NCI-H187 (cell line): Measurements from ENCODE around the gene MFSD12.
A peak's percentile ranks its signal among the peaks of the same experiment; 100 is the strongest.
"Not testable (repeated sequence)": the region's sequence is repeated elsewhere in the genome, so short reads cannot be mapped to it uniquely, and the experiment has no call there.

Experiments used
- DNase-seq, 2 experiments: peaks; one replicate each; lab custom pipeline; 2025; lab: John Stamatoyannopoulos, UW

MFSD12 gene

DNA sequence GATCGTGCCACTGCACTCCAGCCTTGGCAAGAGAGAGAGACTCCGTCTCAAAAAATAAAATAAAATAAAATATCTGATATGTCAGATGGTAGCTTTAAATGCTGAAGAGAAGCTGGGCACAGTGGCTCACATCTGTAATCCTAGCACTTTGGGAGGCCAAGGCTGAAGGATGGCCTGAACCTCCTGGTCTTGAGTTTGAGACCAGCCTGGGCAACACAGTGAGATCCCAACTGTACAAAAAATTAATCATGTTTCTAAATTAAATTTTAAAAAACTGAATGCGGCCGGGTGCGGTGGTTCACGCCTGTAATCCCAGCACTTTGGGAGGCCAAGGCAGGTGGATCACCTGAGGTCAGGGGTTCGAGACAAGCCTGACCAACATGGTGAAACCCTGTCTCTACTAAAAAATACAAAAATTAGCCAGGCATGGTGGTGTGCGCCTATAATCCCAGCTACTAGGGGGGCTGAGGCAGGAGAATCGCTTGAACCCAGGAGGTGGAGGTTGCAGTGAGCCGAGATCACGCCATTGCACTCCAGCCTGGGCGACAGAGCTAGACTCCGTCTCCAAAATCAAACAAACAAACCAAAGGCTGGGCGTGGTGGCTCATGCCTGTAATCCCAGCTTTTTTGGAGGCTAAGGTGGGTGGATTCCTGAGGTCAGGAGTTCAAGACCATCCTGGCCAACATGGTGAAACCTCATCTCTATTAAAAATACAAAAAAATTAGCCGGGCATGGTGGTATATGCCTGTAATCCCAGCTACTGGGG is 26.8 kb upstream of the MFSD12 start:
- DNase-seq = not testable (repeated sequence)

DNA sequence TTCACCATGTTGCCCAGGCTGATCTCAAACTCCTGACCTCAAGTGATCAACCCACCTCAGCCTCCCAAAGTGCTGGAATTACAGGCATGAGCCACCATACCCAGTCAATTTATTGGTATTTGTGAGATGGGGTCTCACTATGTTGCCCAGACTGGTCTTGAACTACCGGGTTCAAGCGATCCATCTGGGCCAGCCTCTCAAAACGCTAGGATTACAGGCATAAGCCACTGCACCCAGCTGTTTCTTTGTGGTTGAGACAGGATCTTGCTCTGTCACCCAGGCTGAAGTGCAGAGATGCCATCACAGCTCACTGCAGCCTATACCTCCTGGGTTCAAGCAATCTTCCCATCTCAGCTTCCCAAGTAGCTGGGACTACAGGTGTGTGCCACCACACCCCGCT is 24.4 kb upstream of the MFSD12 start:
- DNase-seq = not testable (repeated sequence)

DNA sequence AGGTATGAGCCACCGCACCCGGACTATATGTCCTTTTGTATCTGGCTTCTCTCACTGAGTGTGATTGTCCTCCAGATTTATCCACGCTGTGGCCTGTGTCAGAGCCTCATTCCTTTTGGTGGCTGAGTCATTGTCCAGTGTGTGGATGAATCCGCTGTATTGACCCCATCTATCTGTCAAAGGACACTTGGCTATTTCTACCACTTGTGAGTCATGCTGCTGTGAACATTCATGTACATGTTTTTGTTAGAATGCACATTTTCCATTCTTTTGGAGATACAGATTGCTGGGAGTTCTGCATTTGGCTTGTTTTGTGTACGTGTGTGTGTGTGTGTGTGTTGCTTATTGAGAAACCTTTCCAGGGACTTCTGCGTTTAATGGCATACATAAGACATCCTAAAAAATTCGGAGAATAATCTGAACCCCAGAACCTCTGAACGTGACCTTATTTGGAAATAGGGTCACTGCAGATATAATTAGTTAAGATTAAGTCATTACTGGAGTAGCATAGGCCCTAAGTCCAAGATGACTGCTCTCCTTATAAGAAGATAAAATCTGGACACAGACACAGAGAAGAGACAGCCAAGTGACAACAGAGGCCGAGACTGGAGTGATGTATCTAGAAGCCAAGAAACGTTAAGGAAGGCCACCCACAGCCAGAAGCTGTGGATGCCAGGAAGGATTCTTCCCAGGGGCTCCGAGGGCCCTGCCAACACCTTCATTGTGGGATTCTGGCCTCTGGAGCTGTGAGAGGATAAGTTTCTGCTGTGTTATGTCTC is 23.0 kb upstream of the MFSD12 start:
- no peak for DNase-seq

DNA sequence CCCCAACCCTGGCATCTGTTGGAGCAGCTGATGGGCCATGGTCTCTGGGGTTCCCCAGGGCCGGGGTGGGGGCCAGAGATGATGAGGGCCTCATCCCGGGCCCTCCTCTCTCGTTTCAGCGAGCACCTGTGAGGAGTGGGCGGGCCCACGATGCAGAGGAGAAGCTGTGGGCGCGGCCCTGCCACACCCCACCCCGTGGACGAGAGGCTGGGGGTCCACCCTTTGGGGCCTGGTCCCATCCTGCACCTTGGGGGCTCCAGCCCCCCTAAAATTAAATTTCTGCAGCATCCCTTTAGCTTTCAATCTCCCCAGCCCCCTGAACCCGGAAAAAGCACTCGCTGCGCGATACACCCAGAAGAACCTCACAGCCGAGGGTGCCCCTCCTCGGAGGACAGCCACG is 21.0 kb upstream of the MFSD12 start:
- no peak for DNase-seq

DNA sequence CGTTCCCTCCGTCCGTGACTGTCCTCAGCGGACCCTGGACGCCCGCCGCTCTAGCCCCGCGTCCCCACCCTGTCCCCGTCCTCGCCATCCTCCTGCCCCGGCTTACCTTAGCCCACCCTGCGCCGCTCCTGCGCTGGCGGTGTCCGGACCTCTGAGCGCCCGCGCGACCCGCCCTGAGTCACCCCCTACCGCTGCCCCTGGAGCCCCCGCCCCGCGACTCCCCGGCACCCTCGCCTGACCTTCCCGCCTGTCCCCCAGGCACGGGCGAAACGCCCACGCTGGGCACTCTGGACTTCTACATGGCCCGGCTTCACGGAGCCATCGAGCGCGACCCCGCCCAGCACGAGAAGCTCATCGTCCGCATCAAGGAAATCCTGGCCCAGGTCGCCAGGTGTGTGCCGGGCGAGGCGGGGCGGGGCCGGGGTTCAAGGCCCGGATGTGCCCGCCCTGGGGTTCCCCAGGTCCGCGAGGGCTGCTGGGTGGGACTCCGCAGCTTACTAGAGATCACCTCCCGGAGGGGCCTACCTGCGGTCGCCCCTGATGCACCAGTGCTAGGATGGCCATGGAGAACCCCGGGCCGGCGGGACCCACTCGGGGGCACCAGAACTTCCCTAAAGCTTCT is 20.4 kb upstream of the MFSD12 start:
- DNase-seq = no peak

DNA sequence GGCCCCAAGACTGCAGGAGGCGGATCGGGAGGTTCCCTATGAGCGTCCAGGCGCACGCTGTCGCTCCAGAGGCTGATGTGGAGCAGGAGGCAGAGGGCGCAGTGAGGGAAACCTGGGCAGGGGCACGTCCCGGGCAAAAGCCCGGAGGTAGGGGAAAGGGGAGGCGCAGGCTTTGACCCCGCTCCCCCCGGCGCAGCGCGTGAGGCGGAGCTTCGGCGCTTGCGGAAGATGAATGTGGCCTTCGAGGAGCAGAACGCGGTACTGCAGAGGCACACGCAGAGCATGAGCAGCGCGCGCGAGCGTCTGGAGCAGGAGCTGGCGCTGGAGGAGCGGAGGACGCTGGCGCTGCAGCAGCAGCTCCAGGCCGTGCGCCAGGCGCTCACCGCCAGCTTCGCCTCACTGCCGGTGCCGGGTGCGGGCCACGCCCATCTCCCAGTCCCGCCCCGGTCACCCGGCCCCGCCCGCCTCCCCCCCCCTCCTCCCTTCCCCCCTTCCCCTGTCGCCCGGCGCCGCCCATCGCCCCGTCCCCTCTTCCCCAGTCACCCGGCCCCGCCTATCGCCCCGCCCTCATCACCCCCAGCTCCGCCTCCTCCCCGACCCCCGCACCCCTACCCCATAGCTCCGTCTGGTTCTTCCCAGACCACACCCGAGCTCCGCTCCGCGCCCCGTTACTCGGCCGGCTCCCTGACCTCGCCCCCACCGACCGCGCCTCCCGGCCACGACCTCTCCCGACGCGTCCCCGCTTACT is 19.5 kb upstream of the MFSD12 start:
- DNase-seq = no peak

DNA sequence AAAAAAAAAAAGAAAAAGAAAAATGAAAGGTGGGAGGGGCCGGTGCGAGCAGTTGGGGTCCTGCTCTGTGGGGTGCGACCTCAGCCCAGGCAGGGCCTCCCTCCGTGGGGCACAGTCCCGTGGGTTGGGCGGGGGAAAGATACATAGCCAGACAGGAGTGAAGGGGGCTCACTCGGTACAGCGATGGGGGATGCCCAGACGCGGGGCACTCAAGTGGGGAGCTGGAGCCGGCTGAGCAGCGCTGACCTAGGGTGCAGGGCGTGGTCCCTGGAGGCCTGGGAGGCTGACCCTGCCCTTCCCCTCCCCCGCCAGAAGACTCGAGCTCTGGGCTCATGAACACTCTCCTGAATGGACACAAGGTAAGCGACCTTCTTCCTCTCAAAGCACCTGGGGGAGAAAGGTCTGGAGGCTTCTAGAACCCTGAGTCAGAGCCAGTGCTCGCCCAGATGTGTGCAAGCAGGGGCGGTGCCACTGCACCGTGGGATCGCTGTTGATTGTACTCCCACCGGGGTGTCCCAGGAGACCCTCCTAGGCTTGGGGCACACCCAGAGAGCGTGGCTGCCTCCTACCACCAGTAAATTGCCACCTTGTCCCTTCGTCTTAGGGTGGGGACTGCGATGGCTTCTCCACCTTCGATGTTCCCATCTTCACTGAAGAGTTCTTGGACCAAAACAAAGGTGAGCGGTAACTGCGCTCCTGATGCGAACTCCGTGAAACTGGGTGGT is 18.7 kb upstream of the MFSD12 start:
- no peak for DNase-seq

DNA sequence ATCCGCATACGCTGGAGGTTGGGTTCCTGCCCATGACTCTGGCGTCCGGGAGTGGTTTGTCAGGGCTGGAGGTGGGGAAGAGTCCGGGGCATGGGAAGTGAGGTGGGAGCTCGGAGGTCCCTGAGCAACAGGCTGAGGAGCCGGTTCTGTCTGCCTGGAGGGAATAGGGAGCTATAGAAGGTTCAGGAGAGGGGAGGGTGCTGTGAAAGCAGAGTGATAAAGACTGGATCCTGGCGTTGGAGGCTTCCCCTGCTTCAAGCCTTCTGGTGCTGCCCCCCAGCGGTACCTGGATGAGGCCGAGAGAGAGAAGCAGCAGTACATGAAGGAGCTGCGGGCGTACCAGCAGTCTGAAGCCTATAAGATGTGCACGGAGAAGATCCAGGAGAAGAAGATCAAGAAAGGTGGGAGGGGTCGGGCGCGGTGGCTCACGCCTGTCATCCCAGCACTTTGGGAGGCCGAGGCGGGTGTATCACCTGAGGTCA is 17.9 kb upstream of the MFSD12 start:
- no peak for DNase-seq

DNA sequence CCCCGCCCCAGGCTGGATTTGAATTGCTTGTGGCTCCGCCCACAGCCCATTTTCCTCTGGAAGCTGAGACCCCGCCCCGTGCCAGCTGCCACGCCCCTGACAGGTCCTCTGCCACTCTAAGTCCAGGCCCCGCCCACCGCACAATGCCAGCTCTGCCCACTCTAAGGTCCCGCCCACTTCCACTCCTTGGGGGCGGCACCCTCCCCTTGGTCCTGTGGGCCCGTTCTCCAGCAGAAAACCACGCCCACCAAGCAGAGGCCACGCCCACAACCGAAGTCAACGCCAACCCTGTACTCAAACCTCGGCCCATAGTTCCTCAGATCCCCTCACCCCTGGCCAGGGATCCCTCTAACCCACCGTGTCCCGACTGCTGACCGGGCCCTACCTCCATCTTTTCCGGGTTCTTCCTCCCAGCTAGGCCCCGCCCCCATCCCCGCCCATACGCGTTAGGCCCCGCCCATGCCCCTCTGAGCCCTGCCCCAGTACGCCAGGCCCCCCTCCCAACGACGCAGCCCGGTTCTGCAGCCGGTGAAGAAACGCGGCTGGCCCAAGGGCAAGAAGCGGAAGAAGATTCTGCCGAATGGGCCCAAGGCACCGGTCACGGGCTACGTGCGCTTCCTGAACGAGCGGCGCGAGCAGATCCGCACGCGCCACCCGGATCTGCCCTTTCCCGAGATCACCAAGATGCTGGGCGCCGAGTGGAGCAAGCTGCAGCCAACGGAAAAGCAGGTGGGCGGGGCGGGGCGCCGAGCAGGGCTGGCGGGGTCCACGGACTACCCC is 16.7 kb upstream of the MFSD12 start:
- peak; percentile 80 to 93 for DNase-seq

DNA sequence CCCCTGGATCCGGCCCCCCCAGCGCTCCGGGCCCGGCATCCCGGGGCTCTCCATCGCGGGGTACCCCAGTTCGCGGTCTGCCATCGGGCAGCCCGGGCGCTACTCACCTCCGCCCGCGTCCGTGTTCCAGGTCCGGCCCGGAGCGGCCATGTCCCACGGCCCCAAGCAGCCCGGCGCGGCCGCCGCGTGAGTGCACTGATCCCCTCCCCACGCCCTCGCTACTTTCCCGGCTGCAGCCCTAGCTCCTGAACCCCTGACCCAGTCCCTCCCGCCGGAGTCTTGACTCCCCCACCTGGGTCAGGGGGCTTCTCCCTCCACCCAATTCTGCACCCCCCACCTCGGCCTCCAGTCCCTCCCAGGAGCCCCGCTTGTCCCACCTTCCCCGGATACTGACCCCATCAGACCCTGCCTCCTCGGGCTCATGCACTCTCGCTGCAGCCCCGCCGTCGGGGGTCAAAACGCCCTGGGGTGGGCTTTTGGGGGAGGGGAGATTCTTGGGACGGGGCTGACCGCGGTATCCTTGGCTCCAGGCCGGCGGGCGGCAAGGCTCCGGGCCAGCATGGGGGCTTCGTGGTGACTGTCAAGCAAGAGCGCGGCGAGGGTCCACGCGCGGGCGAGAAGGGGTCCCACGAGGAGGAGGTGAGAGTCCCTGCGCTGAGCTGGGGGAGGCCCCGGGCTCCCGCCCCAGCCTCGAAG is 15.9 kb upstream of the MFSD12 start:
- DNase-seq = no peak

DNA sequence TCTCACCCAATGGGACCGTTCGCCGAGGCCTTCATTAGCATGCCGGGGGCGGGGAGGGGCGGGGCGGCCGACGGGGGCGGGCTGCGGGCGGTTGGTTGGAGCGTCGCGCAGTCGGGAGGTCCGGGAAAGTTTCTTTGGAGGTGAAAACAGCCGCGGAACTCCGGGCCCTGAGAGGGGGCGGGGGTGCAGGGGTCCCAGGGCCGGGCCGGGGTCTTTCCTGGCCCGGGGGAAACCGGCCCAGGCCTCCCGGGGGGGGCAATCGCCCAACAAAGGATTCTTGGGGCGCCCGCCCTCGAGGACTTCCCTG is 15.4 kb upstream of the MFSD12 start, which contains the start of gene HMG20B:
TSS of gene HMG20B (plus strand) at position 90 of the 307 bp plus-strand sequence. CDS start 366 bp downstream, outside the sequence.
- DNase-seq = no peak

DNA sequence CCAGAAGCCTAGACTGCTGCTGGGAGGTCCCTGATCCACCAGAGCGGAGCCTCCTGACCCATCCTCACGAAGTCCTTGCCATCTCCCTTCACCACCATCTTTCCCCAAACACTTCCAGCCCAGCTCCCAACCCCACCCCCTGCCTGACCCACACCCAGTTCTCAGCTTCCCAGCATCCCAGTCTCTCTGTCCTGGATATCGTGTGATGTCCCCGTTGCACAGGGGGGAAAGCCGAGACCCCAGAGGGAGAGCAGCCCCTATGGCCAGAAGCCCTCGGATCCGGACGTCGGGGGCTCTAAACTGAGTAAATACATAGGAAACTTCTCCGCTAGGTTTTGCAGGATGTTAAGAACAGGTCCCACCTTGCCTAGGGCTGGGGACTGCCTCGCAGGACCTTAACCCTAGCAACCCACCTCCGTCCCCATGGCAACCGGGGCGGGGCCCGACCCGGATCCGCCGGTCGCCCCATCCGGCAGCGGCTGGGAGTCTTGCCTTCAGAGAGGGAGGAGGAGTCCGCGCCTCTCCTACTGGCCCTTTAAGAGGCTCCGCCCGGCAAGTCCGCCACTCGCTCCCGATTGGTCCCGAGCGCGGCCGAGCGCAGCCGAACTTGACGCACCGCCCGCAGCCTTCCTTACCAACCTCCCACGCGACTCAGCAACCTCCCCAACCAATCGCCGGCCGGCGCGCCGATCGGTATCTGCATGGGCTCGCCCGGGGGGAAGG is 14.9 kb upstream of the MFSD12 start:
- DNase-seq = peak; percentile 97 to 99

DNA sequence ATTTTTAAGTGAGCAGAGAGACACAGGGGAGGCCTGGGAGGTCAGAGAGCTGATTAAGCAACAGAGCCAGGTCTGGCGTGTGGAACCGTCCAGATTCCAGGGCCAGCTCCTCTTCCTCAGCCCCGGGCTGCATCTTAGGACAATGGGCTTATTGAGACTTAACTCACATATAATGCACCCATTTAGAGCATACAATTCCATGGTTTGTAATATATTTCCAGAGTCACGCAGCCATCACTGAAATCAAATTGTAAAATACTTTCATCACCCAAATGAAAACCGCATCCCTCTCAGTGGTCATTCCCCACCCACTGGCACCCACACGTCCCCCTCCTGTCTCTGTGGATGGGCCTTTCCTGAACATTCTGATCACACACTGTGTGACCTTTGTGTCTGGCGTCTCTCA is 13.2 kb upstream of the MFSD12 start:
- no peak for DNase-seq

DNA sequence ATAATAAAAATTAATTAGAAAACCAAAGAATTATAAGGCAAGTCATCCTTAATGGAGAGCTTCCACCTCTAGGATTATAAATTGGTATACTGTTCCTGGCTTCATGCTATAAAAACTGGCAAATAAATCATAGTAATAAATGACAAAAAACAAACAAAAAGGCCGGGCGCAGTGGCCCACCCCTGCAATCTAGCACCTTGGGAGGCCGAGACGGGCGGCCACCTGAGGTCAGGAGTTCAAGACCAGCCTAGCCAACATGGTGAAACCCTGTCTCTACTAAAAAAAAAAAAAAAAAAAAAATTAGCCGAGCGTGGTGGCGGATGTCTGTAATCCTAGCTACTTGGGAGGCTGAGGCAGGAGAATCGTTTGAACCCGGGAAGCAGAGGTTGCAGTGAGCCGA is 12.7 kb upstream of the MFSD12 start:
- DNase-seq = not testable (repeated sequence)

DNA sequence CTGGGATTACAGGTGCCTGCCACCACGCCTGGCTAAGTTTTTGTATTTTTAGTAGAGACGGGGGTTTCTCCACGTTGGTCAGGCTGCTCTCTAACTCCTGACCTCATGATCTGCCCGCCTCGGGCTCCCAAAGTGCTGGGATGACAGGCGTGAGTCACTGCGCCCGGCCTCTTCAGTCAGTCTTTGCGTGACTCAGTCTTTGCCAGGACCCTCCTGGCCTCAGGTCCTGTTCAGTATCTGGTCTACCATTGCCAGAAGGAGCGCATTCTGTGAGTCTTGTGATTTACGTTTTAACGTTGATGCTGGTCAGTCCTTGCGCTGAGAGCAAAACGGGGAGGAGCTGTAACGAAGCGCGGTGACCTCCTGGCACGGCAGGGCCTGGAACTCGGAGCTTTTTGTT is 7.8 kb upstream of the MFSD12 start:
- no peak for DNase-seq

DNA sequence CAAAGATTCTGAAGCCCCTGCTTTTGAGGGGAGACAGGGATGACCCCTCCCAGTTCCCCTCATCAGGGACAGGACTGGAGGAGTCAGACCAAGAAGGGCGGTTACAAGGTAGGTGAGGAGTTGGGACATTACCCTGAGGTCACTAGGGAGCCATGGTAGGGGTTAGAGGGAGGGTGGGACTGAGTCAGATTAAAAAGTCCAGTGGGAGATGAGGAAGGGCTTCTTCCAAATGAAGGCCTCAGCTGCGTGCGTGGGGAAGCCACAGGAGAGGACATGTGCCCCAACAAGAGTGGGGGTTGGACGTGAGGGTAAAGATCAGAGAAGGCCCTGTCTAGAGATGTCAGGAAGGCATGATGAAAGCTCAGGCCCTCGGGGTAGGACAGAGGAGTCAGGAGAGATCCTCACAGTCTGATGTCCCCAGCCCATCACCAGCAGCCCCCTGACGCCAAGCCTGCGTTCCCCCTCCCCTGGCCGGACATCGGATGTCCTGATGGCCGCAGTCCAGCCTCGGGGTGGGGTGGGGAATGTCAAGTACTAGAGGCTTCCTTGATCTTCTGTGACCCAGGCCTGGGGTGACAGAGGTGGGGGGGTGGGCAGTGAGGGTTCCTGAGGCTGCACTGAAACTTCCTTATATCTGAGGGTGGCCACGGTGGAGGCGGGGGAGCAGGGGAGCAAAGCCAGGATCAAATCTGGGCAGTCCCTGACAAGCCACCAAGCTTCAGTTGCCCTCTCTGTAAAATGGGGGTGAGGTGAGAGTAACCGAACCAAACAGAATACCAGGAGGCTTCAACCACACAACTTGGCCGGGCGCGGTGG is 6.5 kb upstream of the MFSD12 start:
- no peak for DNase-seq

DNA sequence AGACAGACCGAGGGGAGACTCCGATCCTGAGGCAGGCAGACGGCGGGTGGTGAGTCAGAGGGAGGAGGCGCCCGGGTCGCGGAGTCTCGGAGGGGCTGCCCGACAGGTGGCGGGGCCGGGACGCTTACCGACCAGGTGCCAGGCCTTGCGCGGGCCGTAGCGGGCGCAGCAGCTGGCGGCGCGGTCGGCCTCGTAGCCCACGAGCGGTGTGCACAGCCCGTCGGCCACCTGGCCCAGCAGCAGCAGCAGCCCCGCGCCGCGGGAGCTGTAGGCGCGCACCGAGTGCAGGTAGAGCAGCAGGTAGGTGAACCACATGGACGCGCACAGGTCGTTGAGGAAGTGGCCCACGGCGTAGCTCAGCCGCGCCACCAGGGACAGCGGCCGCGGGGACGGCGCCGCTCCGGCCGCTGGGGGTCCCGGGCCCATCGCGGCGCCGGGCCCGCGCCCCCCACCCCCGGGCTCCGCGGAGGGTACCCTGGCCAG is 367 bp downstream of the MFSD12 start:
- no peak for DNase-seq

DNA sequence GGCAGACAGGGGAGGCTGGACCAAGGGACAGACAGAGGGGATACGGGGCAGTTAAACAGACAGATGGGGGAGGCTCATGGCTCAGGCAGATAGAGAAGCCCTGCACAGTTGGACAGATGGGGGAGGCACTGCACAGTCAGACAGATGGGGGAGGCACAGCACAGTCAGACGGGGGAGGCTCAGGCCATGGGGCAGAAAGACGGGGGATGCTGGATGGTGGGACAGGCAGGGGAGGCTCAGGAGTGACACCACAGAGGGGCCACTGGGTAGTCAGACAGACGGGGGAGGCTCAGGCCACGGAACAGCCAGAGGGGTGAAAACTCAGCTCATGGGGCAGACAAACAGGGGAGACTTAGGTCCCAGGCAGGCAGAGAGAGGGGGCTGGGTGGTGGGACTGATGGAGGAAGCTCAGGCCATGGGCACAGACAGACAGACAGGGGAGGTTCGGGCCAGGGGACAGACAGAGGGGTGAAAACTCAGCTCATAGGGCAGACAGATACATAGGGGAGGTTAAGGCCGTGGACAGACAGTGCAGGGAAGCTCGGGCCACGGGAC is 886 bp downstream of the MFSD12 start:
- DNase-seq = no peak
